Adipocyte (in vitro differentiated cells): ENCODE data around the gene VIPAS39.
"Not testable (repeated sequence)": the region's sequence is repeated elsewhere in the genome, so short reads cannot be mapped to it uniquely, and the experiment has no call there.

Source experiments
- DNase-seq: peaks from one replicate; pipeline ENCODE4 v3.0.0-alpha.2; 2015; ENCODE audit warnings: low read depth
- H3K27me3 ChIP-seq: replicated peaks from 2 replicates; pipeline ENCODE4 v1.7.0; 2013; ENCODE audit warnings: mild to moderate bottlenecking, low read length, moderate library complexity; ENCODE audit not compliant: control insufficient read depth, insufficient read depth
- H3K36me3 ChIP-seq: 2 replicates; pipeline ENCODE4 v1.7.0; 2013; ENCODE audit warnings: low read length, mild to moderate bottlenecking, moderate library complexity; ENCODE audit not compliant: control insufficient read depth, insufficient read depth, severe bottlenecking
- H3K4me1 ChIP-seq: 2 replicates; pipeline ENCODE4 v1.7.0; 2013; ENCODE audit warnings: mild to moderate bottlenecking, low read length, moderate library complexity; ENCODE audit not compliant: control insufficient read depth, insufficient read depth
- H3K4me3 ChIP-seq: 2 replicates; pipeline ENCODE4 v1.7.0; 2013; ENCODE audit warnings: mild to moderate bottlenecking, low read length, moderate library complexity
- H3K9ac ChIP-seq: 2 replicates; pipeline ENCODE4 v1.7.0; 2013; ENCODE audit warnings: mild to moderate bottlenecking, low read length, moderate library complexity
- H3K9me3 ChIP-seq: 2 replicates; pipeline ENCODE4 v1.7.0; 2013; ENCODE audit warnings: mild to moderate bottlenecking, low read length, moderate library complexity; ENCODE audit not compliant: control insufficient read depth

The VIPAS39 gene

DNA sequence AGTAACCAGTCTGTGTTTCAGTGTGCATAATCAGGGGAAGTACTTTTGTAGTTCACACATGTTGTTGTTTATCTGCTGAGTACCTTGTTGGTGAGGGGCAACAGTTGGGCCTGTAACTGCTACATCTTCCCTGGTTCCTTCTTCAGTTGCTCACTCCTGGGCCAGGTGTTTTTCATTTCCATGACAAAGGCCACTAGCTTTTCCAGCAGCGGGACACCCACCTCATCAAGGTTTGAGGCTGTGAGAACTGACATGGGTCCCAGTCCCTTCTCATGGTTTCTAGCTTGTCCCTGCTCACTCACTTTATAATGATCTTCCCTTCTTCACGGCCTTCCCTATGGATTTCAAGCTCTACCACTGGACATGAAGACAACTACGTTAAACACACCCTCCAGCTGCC, 32.5 kb downstream of the VIPAS39 start:
- Histone ChIP-seq H3K27me3 (no peaks in the 10 kb centered on the region), H3K4me1 (peaks cover 14% of the 10 kb centered on the region), H3K9ac (no peak overlapping the region), H3K36me3 (peaks cover 63% of the 10 kb centered on the region), H3K9me3 (peaks cover 2% of the 10 kb centered on the region), H3K4me3 (no peak overlapping the region)
- no peak for DNase-seq

- Histone ChIP-seq H3K9ac (no peak within 1 kb of the TSS), H3K4me1 (peaks cover 14% of the 10 kb centered on the region), H3K36me3 (peaks cover 49% of the 10 kb centered on the region), H3K9me3 (peaks cover 6% of the 10 kb centered on the region), H3K4me3 (no peak within 1 kb of the TSS), H3K27me3 (no peaks in the 10 kb centered on the region)
- DNase-seq = no peak
Measured at GRCh38 chr14:77423423-77423822, 34.0 kb downstream of the VIPAS39 start, which contains the start of gene NOXRED1. Gene NOXRED1 (minus strand): TSS chr14:77423523. CDS start chr14:77422889, 634 bp downstream.

GRCh38 chr14:77421201-77421600, 36.2 kb downstream of the VIPAS39 start:
- H3K27me3 ChIP-seq = no peaks in the 10 kb centered on the region
- peaks cover 6% of the 10 kb centered on the region for H3K9me3 ChIP-seq
- peak; percentile 27 for DNase-seq
- H3K4me1 ChIP-seq = peaks cover 14% of the 10 kb centered on the region
- peak overlapping the region; percentile 17 for H3K4me3 ChIP-seq
- H3K9ac ChIP-seq = no peak overlapping the region
- peaks cover 27% of the 10 kb centered on the region for H3K36me3 ChIP-seq

GRCh38 chr14:77416836-77417235, 40.6 kb downstream of the VIPAS39 start:
- no peak overlapping the region for H3K4me3 ChIP-seq
- DNase-seq = no peak
- H3K36me3 ChIP-seq = no peaks in the 10 kb centered on the region
- no peaks in the 10 kb centered on the region for H3K27me3 ChIP-seq
- peaks cover 13% of the 10 kb centered on the region for H3K4me1 ChIP-seq
- H3K9ac ChIP-seq = no peak overlapping the region
- H3K9me3 ChIP-seq = peaks cover 6% of the 10 kb centered on the region

GRCh38 chr14:77416098-77416497, 41.3 kb downstream of the VIPAS39 start:
- not testable (repeated sequence) for H3K9me3 ChIP-seq, H3K4me1 ChIP-seq, H3K4me3 ChIP-seq, DNase-seq, H3K9ac ChIP-seq, H3K27me3 ChIP-seq, H3K36me3 ChIP-seq

DNA sequence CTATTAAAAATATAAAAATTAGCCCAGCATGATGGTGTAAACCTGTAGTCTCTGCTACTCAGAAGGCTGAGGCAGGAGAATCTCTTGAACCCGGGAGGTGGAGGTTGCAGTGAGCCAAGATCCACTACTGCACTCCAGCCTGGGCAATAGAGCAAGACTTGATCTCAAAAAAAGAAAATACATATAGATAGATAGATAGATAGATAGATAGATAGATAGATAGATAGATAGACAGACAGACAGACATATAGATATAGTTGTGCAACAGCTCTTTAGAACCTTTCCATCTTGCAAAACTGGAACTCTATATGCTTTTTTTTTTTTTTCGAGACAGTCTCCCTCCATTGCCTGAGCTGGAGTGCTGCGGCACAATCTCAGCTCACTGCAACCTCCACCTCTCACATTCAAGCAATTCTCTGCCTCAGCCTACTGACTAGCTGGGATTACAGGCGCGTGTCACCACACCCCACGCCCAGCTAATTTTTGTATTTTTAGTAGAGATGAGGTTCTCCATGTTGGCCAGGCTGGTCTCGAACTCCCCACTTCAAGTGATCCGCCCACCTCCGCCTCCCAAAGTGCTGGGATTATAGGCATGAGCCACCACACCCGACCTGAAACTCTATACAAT, 41.9 kb downstream of the VIPAS39 start:
- H3K4me1 ChIP-seq, H3K9me3 ChIP-seq, DNase-seq, H3K4me3 ChIP-seq, H3K36me3 ChIP-seq, H3K27me3 ChIP-seq, H3K9ac ChIP-seq: not testable (repeated sequence)

DNA sequence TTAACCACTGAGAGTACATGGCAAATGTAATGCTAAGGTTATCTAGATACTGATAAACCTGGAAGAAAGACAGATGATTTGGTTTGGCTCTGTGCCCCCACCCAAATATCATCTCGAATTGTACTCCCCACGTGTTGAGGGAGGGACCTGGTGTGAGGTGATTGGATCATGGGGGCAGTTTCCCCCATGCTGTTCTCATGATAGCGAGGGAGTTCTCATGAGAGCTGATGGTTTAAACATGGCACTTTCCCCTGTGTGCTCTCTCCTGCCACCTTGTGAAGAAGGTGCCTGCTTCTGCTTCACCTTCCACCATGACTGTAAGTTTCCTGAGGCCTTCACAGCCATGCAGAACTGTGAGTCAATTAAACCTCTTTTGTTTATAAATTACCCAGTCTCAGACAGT, 48.3 kb downstream of the VIPAS39 start:
- Histone ChIP-seq H3K4me1 (peaks cover 10% of the 10 kb centered on the region), H3K27me3 (no peaks in the 10 kb centered on the region), H3K9ac (no peak overlapping the region), H3K9me3 (no peaks in the 10 kb centered on the region), H3K4me3 (no peak overlapping the region), H3K36me3 (no peaks in the 10 kb centered on the region)
- no peak for DNase-seq

GRCh38 chr14:77407158-77407557, 50.2 kb downstream of the VIPAS39 start:
- Histone ChIP-seq H3K4me3 (no peak overlapping the region), H3K36me3 (no peaks in the 10 kb centered on the region), H3K4me1 (peaks cover 10% of the 10 kb centered on the region), H3K9ac (no peak overlapping the region), H3K27me3 (no peaks in the 10 kb centered on the region), H3K9me3 (no peaks in the 10 kb centered on the region)
- no peak for DNase-seq

- no peak for DNase-seq
- no peak overlapping the region for H3K9ac ChIP-seq
- H3K27me3 ChIP-seq = no peaks in the 10 kb centered on the region
- no peaks in the 10 kb centered on the region for H3K9me3 ChIP-seq
- H3K4me1 ChIP-seq = peaks cover 10% of the 10 kb centered on the region
- H3K4me3 ChIP-seq = no peak overlapping the region
- no peaks in the 10 kb centered on the region for H3K36me3 ChIP-seq
Measured at GRCh38 chr14:77406718-77407117, 50.7 kb downstream of the VIPAS39 start.

GRCh38 chr14:77406086-77406485, 51.3 kb downstream of the VIPAS39 start:
- Histone ChIP-seq H3K4me3 (no peak overlapping the region), H3K36me3 (no peaks in the 10 kb centered on the region), H3K9me3 (no peaks in the 10 kb centered on the region), H3K4me1 (peaks cover 10% of the 10 kb centered on the region), H3K9ac (no peak overlapping the region), H3K27me3 (no peaks in the 10 kb centered on the region)
- no peak for DNase-seq

GRCh38 chr14:77403768-77404167, 53.6 kb downstream of the VIPAS39 start:
- DNase-seq = no peak
- H3K36me3 ChIP-seq = no peaks in the 10 kb centered on the region
- H3K4me1 ChIP-seq = peaks cover 10% of the 10 kb centered on the region
- no peaks in the 10 kb centered on the region for H3K9me3 ChIP-seq
- H3K4me3 ChIP-seq = no peak overlapping the region
- no peak overlapping the region for H3K9ac ChIP-seq
- H3K27me3 ChIP-seq = no peaks in the 10 kb centered on the region

DNA sequence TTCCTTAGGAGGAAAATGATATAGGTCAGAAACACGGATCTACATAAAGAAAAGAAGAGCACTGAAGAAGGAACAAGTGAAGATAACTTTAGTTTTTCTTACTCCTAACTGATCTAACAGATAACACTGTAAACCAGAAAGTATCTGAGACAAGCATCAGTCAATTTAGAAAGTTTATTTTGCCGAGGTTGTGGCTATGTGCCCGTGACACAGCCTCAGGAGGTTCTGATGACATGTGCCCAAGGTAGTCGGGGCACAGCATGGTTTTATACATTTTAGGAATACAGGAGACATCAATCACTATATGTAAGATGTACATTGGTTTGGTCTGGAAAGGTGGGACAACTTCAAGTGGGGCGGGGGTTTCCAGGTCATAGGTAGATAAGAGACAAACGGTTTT, 57.2 kb downstream of the VIPAS39 start:
- H3K9ac ChIP-seq = no peak overlapping the region
- H3K9me3 ChIP-seq = no peaks in the 10 kb centered on the region
- DNase-seq = no peak
- no peaks in the 10 kb centered on the region for H3K27me3 ChIP-seq
- no peaks in the 10 kb centered on the region for H3K4me1 ChIP-seq
- H3K36me3 ChIP-seq = no peaks in the 10 kb centered on the region
- H3K4me3 ChIP-seq = no peak overlapping the region
